ENCODE data around the gene PPFIBP2.

PPFIBP2 gene

DNA sequence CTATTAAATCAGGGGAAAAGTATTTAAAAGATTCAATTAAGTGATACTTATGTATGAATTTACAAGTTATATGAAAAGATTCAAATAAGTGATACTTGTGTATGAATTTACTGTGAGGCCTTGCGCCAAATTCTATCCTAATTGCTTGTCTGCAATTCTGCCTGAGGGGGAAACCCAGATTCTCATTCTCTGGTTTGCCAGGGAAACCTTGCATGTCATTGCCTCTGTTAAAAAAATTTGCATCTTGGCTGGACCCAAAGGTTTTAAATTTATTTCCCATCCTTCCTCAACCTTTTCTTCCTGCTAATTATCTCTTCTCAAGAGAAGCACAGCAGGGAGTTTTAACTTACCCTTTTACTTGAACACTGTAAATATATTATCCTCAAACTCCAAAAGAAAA lies 14.7 kb upstream of the PPFIBP2 start:
- TF ChIP-seq, protein P1, sequence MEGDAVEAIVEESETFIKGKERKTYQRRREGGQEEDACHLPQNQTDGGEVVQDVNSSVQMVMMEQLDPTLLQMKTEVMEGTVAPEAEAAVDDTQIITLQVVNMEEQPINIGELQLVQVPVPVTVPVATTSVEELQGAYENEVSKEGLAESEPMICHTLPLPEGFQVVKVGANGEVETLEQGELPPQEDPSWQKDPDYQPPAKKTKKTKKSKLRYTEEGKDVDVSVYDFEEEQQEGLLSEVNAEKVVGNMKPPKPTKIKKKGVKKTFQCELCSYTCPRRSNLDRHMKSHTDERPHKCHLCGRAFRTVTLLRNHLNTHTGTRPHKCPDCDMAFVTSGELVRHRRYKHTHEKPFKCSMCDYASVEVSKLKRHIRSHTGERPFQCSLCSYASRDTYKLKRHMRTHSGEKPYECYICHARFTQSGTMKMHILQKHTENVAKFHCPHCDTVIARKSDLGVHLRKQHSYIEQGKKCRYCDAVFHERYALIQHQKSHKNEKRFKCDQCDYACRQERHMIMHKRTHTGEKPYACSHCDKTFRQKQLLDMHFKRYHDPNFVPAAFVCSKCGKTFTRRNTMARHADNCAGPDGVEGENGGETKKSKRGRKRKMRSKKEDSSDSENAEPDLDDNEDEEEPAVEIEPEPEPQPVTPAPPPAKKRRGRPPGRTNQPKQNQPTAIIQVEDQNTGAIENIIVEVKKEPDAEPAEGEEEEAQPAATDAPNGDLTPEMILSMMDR (IDR thresholded peaks at IDR 0.05; ENCODE audit: low read depth, low read length), result no peak
- DNase-seq (ENCODE audit: extremely low read depth, low read depth), result no peak

DNA sequence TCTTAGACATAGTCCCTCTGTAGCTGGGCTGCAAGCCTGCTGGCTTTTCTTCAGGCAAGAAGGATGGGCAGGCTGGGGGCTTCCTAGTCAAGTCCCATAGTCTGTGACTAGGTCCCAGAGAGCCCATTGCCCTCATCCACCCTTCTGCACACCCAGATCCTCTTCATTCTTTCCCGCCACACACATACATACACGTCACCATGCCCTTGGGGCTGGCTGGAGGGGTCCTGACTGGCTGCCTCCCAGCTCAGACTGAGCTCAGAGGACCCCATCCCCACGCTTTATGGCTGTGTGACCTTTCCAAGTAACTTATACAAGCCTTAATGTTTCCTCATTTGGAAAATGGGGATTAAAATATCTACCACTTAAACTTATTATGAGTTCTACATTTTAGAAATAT lies 13.5 kb upstream of the PPFIBP2 start:
- DNase-seq (ENCODE audit: extremely low read depth, low read depth), result no peak
- TF ChIP-seq, protein P1 (IDR thresholded peaks at IDR 0.05; ENCODE audit: low read depth, low read length), result no peak

DNA sequence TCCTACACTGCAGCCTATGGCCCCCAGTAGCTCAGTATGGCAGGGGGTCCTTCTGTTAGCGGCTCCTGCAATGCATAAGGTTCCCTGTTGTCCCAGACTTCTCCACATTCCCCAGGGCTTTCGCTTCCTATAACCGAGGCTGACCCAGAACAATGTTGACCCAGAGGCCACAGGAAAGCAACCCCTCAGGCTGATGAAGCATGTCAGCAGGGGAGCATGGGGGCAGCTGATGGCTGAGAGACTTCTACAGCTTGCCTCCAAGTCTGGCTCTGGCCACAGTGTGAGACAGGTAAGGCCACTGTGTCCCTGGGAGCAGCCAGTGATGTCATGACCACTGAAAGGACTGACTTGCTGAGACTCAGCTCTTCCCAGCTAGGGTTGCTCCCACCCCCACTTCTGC lies 12.5 kb upstream of the PPFIBP2 start:
- TF ChIP-seq, protein P1 (IDR thresholded peaks at IDR 0.05; ENCODE audit: low read depth, low read length), result no peak
- DNase-seq (ENCODE audit: extremely low read depth, low read depth), result no peak

DNA sequence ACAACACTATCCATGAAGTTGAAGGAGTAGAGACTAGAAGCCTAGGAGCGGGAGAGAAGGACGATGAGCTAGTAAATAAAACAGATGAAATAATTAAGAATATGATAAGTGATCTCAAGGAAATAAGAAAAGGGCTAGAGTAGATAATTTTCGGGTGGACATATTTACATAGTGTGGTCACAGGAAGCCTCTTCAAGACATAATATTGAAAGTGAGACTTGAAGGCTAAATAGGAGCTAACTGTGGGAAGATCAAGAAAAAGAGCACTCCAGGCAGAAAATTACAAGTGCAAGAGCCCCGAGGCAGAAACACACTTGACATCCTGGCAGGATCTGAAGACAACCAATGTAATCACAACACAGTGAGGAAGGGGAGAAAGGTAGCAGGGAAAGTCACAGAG lies 11.9 kb upstream of the PPFIBP2 start:
- TF ChIP-seq, protein P1 (IDR thresholded peaks at IDR 0.05; ENCODE audit: low read depth, low read length), result no peak
- DNase-seq (ENCODE audit: extremely low read depth, low read depth), result no peak

DNA sequence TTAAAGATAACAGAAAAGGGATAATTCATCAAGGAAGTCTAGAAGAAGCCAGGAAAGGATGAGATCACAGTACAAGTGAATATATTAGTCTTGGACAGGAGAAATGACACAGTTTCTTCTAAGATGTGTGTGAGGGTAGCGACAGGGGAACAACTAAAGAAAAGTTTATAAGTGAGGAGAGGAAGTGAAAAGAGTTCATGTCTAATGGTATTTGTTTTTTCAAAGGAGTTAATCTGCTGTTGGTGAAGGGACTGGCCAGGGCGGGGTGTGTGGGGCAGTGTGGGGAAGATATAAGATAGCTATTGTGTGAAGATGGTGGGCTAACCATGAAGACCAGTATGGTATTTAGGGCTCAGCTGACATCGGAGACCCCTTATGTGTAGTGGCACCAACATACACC lies 7.6 kb upstream of the PPFIBP2 start:
- no peak for DNase-seq (ENCODE audit: extremely low read depth, low read depth)
- TF ChIP-seq, protein P1 (IDR thresholded peaks at IDR 0.05; ENCODE audit: low read depth, low read length), result no peak

DNA sequence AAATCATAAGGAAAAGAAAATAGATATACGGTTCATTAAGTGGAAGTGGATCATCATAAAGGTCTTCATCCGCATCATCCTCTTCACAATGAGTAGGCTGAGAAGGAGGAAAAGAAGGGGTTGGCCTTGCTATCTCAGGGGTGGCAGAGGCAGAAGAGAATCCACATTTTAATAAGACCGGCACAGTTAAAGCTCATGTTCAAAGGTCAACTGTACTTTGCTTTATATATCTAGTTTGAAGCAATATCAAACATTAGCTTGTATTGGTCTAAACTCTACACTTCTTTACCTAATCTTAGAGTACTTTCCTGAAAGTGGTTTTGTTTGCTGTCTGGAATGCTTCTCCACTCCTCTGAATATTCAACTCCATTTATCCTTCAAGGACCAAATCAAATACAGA lies 5.7 kb upstream of the PPFIBP2 start:
- DNase-seq (ENCODE audit: extremely low read depth, low read depth), result no peak
- TF ChIP-seq, protein P1 (IDR thresholded peaks at IDR 0.05; ENCODE audit: low read depth, low read length), result no peak

DNA sequence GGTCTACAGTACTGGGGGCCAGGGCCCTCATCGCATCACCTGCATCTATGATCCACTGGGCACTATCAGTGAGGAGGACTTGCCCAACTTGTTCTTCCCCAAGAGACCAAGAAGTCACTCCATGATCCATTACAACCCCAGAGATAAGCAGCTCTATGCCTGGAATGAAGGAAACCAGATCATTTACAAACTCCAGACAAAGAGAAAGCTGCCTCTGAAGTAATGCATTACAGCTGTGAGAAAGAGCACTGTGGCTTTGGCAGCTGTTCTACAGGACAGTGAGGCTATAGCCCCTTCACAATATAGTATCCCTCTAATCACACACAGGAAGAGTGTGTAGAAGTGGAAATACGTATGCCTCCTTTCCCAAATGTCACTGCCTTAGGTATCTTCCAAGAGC lies 3.8 kb upstream of the PPFIBP2 start:
- TF ChIP-seq, protein P1 (IDR thresholded peaks at IDR 0.05; ENCODE audit: low read depth, low read length), result no peak
- DNase-seq (ENCODE audit: extremely low read depth, low read depth), result no peak

Data from AG09319 (cell line).